ENCODE data around the gene PPM1H. TPM values are rescaled to one million over a fixed set of nuclear protein-coding genes. Genes with fewer than 3 reads are reported as not detected.

Gene PPM1H
- total RNA-seq, 5 donors from 2014 or later (not counting 1 experiment from before 2014, with no cell fraction given), result 0.18 to 0.82 (median 0.42) TPM

DNA sequence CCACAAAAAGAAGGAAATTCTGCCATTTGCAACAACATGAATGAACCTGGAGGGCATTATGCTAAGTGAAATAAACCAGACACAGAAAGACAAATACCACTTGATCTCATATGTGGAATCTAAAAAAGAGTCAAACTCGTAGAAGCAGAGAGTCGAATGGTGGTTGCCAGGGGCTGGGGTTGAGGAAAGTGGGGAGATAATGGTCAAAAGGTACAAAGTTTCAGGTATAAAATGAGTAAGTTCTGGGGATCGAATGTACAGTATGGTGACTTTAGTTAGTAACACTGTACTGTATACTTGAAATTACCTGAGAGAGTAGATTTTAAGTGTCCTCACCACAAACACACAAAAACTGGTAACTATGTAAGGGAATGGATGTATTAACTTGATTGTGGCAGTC, 129.4 kb downstream of the PPM1H start:
- 42% methylated on average over 2 of the region's 3 CpGs for WGBS (ENCODE audit: insufficient coverage)
- Mint-ChIP-seq H3K27me3 (no peaks in the 10 kb centered on the region), H3K36me3 (no peaks in the 10 kb centered on the region), H3K27ac (no peak overlapping the region), H3K4me1 (no peaks in the 10 kb centered on the region), H3K4me3 (no peak overlapping the region), H3K9me3 (no peaks in the 10 kb centered on the region)
- no peak for ATAC-seq (replicated peaks in 1 of 4)
- peaks cover 0 to 4% of the 10 kb centered on the region in 2 experiments for H3K27me3 ChIP-seq (replicated peaks in 1 of 2; ENCODE audit: control insufficient read depth in 2 of 2, extremely low read depth in 1 of 2, insufficient read depth in 2 of 2, low read length in 1 of 2)
- no peaks in the 10 kb centered on the region for H3K9me3 ChIP-seq
- DNase-seq, result no peak
- H3K27ac ChIP-seq (ENCODE audit: low read length), result no peak overlapping the region
- no peak overlapping the region for H3K4me3 ChIP-seq (ENCODE audit: control insufficient read depth in 1 of 2, extremely low read depth in 1 of 2, low read length in 1 of 2)
- H3K4me1 ChIP-seq (ENCODE audit: control insufficient read depth in 1 of 2, extremely low read depth in 1 of 2, insufficient read depth in 2 of 2, low read length in 2 of 2), result no peaks in the 10 kb centered on the region
- H3K36me3 ChIP-seq (ENCODE audit: control insufficient read depth in 2 of 2, extremely low read depth in 1 of 2, insufficient read depth in 1 of 2, low read length in 1 of 2), result peaks cover 0 to 2% of the 10 kb centered on the region in 2 donors
- ChIA-PET CTCF (interaction anchor here in 1 of 2 donors (1.2 kb wide), 1 partner anchor 8 kb away, joined by 4 read pairs; no protein-coding TSS in a partner anchor), POLR2A (no interaction called here)

DNA sequence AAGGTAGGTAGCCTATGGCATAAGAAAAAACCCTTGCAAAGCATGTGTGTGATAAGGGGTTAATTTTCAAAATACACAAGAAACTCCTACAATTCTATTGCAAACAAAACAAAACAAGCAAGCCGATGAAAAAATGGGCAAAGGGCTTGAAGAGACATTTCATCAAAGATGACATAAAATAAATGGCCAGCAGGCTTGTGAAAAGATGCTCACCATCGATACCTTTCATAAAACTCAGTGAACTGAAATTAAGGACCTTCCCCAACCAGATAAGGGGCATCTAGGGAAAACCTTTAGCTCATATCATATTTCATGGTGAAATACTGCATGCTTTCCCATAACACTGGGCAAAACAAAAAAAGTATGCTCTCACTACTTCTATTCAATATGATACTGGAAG, 131.2 kb downstream of the PPM1H start:
- POLR2A ChIA-PET, result interaction anchor here in 1 of 2 donors (0.6 to 1.1 kb wide), 2 partner anchors 9 to 33 kb away, joined by 3 to 6 read pairs; no protein-coding TSS in a partner anchor
- no peaks in the 10 kb centered on the region for H3K9me3 ChIP-seq
- DNase-seq, result no peak
- no peak overlapping the region for H3K4me3 ChIP-seq (ENCODE audit: control insufficient read depth in 1 of 2, extremely low read depth in 1 of 2, low read length in 1 of 2)
- no peak for ATAC-seq (replicated peaks in 1 of 4)
- Mint-ChIP-seq H3K36me3 (no peaks in the 10 kb centered on the region), H3K27ac (no peak overlapping the region), H3K4me1 (no peaks in the 10 kb centered on the region), H3K9me3 (no peaks in the 10 kb centered on the region), H3K4me3 (no peak overlapping the region), H3K27me3 (no peaks in the 10 kb centered on the region)
- CTCF ChIA-PET, result interaction anchor here (0.6 to 1.2 kb wide), 4 partner anchors 9 to 366 kb away, joined by 3 to 5 read pairs (median 4); no protein-coding TSS in a partner anchor
- WGBS (ENCODE audit: insufficient coverage), result no CpG with 5 or more reads among the region's 2 CpGs
- peaks cover 0 to 4% of the 10 kb centered on the region in 2 experiments for H3K27me3 ChIP-seq (replicated peaks in 1 of 2; ENCODE audit: control insufficient read depth in 2 of 2, extremely low read depth in 1 of 2, insufficient read depth in 2 of 2, low read length in 1 of 2)
- no peaks in the 10 kb centered on the region for H3K4me1 ChIP-seq (ENCODE audit: control insufficient read depth in 1 of 2, extremely low read depth in 1 of 2, insufficient read depth in 2 of 2, low read length in 2 of 2)
- H3K36me3 ChIP-seq (ENCODE audit: control insufficient read depth in 2 of 2, extremely low read depth in 1 of 2, insufficient read depth in 1 of 2, low read length in 1 of 2), result peaks cover 0 to 2% of the 10 kb centered on the region in 2 donors
- H3K27ac ChIP-seq (ENCODE audit: low read length), result no peak overlapping the region

DNA sequence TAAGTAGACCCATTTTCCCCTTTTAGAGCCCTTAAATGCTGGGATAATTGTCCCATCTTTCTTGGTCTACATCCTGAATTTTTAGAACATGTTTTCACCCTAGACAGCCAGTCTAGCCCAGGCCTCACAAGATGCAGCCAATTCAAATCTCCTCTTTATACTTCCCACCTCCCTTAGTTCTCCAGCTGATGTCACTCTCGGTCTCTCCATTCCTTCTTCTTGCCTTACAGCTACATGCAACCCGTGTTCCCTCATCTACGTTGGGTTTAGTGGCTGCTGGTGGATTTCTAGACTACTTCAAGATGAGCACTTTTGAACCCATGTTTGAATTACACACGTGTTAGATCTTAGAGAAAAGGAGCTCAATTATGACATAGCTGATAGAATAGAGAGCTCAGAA, 132.0 kb downstream of the PPM1H start:
- H3K4me3 ChIP-seq (ENCODE audit: control insufficient read depth in 1 of 2, extremely low read depth in 1 of 2, low read length in 1 of 2), result no peak overlapping the region
- ChIA-PET POLR2A (interaction anchor here in 1 of 2 donors (0.6 kb wide), 1 partner anchor 32 kb away, joined by 6 read pairs; no protein-coding TSS in a partner anchor), CTCF (interaction anchor here (0.6 to 1.2 kb wide), 2 partner anchors 9 to 243 kb away, joined by 3 to 5 read pairs; no protein-coding TSS in a partner anchor)
- H3K9me3 ChIP-seq, result no peaks in the 10 kb centered on the region
- no peaks in the 10 kb centered on the region for H3K4me1 ChIP-seq (ENCODE audit: control insufficient read depth in 1 of 2, extremely low read depth in 1 of 2, insufficient read depth in 2 of 2, low read length in 2 of 2)
- no peak overlapping the region for H3K27ac Mint-ChIP-seq
- no peak overlapping the region for H3K4me3 Mint-ChIP-seq
- H3K27me3 Mint-ChIP-seq, result no peaks in the 10 kb centered on the region
- no peaks in the 10 kb centered on the region for H3K36me3 Mint-ChIP-seq
- no CpG with 5 or more reads among the region's 4 CpGs for WGBS (ENCODE audit: insufficient coverage)
- DNase-seq, result no peak
- H3K4me1 Mint-ChIP-seq, result no peaks in the 10 kb centered on the region
- no peak overlapping the region for H3K27ac ChIP-seq (ENCODE audit: low read length)
- no peaks in the 10 kb centered on the region for H3K9me3 Mint-ChIP-seq
- ATAC-seq (replicated peaks in 1 of 4), result no peak
- H3K27me3 ChIP-seq (replicated peaks in 1 of 2; ENCODE audit: control insufficient read depth in 2 of 2, extremely low read depth in 1 of 2, insufficient read depth in 2 of 2, low read length in 1 of 2), result peaks cover 0 to 4% of the 10 kb centered on the region in 2 experiments
- H3K36me3 ChIP-seq (ENCODE audit: control insufficient read depth in 2 of 2, extremely low read depth in 1 of 2, insufficient read depth in 1 of 2, low read length in 1 of 2), result peaks cover 0 to 2% of the 10 kb centered on the region in 2 donors

DNA sequence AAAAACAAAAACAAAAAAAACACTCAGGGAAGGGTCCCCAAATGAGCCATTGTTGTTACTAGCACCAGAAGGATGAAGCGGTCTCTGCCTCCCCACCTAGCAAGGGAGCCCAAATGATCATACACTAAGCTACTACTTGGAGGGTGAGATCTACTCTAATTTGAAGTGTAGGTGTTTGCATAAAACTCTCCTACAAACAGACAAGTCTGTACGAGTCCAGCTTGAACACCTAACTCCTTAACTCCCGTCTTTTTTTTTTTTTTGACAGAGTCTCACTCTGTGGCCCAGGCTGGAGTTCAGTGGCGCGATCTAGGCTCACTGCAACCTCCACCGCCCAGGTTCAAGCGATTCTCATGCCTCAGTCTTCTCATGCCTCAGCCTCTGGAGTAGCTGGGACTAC, 132.6 kb downstream of the PPM1H start:
- Mint-ChIP-seq H3K4me1 (no peaks in the 10 kb centered on the region), H3K27ac (no peak overlapping the region), H3K27me3 (peaks cover 0 to 4% of the 10 kb centered on the region in 2 donors), H3K36me3 (no peaks in the 10 kb centered on the region), H3K4me3 (no peak overlapping the region), H3K9me3 (no peaks in the 10 kb centered on the region)
- ATAC-seq (replicated peaks in 1 of 4) (no peak), DNase-seq (no peak)
- Histone ChIP-seq H3K9me3 (no peaks in the 10 kb centered on the region), H3K36me3 (ENCODE audit: control insufficient read depth in 2 of 2, extremely low read depth in 1 of 2, insufficient read depth in 1 of 2, low read length in 1 of 2) (peaks cover 0 to 2% of the 10 kb centered on the region in 2 donors), H3K27ac (ENCODE audit: low read length) (no peak overlapping the region), H3K27me3 (replicated peaks in 1 of 2; ENCODE audit: control insufficient read depth in 2 of 2, extremely low read depth in 1 of 2, insufficient read depth in 2 of 2, low read length in 1 of 2) (peaks cover 0 to 4% of the 10 kb centered on the region in 2 experiments), H3K4me1 (ENCODE audit: control insufficient read depth in 1 of 2, extremely low read depth in 1 of 2, insufficient read depth in 2 of 2, low read length in 2 of 2) (no peaks in the 10 kb centered on the region), H3K4me3 (ENCODE audit: control insufficient read depth in 1 of 2, extremely low read depth in 1 of 2, low read length in 1 of 2) (no peak overlapping the region)
- POLR2A ChIA-PET, result no interaction called here
- WGBS (ENCODE audit: insufficient coverage), result 100% methylated on average over 2 of the region's 7 CpGs
- CTCF ChIA-PET, result interaction anchor here in 1 of 2 donors (0.7 kb wide), 2 partner anchors 247 to 604 kb away, joined by 3 read pairs; no protein-coding TSS in a partner anchor

DNA sequence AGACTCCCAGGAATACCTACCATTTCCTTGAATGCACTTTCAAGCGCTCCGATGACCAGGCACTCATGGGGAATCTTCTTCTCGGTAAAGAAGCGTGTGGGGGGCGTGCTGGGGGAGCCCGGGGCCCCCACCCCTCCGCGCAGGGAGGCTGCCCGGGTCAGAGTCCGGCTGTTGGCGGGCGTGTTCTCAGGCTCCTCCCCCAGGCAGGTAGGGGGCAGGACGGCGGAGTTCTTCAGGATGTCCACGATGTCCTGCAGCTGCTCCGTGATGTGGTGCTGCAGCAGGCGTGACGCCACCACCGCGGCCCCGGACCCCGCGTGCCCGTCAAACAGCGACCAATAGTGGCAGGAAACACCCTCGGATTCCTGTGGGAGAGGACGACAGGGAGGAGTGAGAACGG, 133.2 kb downstream of the PPM1H start:
- no peaks in the 10 kb centered on the region for H3K4me1 Mint-ChIP-seq
- Histone ChIP-seq H3K36me3 (ENCODE audit: control insufficient read depth in 2 of 2, extremely low read depth in 1 of 2, insufficient read depth in 1 of 2, low read length in 1 of 2) (no peaks in the 10 kb centered on the region), H3K27ac (ENCODE audit: low read length) (no peak overlapping the region), H3K27me3 (replicated peaks in 1 of 2; ENCODE audit: control insufficient read depth in 2 of 2, extremely low read depth in 1 of 2, insufficient read depth in 2 of 2, low read length in 1 of 2) (peaks cover 0 to 4% of the 10 kb centered on the region in 2 experiments), H3K4me3 (ENCODE audit: control insufficient read depth in 1 of 2, extremely low read depth in 1 of 2, low read length in 1 of 2) (no peak overlapping the region), H3K4me1 (ENCODE audit: control insufficient read depth in 1 of 2, extremely low read depth in 1 of 2, insufficient read depth in 2 of 2, low read length in 2 of 2) (no peaks in the 10 kb centered on the region), H3K9me3 (no peaks in the 10 kb centered on the region)
- H3K27me3 Mint-ChIP-seq, result peaks cover 1 to 8% of the 10 kb centered on the region in 2 donors
- H3K27ac Mint-ChIP-seq, result no peak overlapping the region
- WGBS (ENCODE audit: insufficient coverage), result 92% methylated on average over 27 of the region's 28 CpGs
- ChIA-PET CTCF (interaction anchor here in 1 of 2 donors (0.7 kb wide), 2 partner anchors 246 to 604 kb away, joined by 3 read pairs; no protein-coding TSS in a partner anchor), POLR2A (no interaction called here)
- ATAC-seq (replicated peaks in 1 of 4) (no peak), DNase-seq (no peak)
- no peaks in the 10 kb centered on the region for H3K36me3 Mint-ChIP-seq
- H3K4me3 Mint-ChIP-seq, result no peak overlapping the region
- no peaks in the 10 kb centered on the region for H3K9me3 Mint-ChIP-seq

DNA sequence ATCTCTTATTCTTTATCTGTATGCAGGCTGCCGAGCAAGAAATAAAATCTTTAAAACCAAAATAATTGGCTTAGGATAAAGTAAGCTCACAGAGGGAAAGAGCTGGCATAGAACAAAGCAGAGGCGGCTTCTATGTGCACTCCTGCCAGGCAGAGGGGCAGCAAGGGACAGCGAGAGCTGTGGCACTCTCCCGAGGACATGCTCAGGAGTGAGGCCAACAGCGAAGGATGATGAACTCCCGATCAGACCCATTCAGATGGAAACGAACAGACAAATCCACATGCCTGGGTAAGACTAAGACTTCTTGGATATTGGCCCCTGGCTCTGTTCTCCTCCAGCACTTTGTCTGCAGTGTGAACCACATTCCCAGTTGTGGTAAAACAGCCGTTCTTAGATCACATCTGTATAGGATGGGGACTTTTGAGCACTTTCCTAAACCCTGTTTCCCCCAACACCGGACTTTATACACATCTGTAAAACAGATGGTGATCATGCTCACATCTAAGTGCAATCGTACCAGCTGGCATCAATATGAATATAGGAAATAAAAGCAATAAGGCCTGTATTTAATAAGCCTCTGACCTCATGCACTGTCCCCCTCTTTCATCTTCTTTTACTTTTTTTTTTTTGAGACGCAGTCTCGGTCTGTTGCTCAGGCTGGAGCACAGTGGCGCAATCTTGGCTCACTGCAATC, 134.1 kb downstream of the PPM1H start:
- Mint-ChIP-seq H3K4me1 (no peaks in the 10 kb centered on the region), H3K27ac (no peak overlapping the region), H3K27me3 (peaks cover 7 to 10% of the 10 kb centered on the region in 2 donors), H3K9me3 (no peaks in the 10 kb centered on the region), H3K4me3 (no peak overlapping the region), H3K36me3 (no peaks in the 10 kb centered on the region)
- no peak for DNase-seq
- ChIA-PET CTCF (interaction anchor here (1.0 to 7.5 kb wide), 5 partner anchors 9 to 364 kb away, joined by 3 to 62 read pairs (median 3); no protein-coding TSS in a partner anchor), POLR2A (no interaction called here)
- H3K4me1 ChIP-seq (ENCODE audit: control insufficient read depth in 1 of 2, extremely low read depth in 1 of 2, insufficient read depth in 2 of 2, low read length in 2 of 2), result no peaks in the 10 kb centered on the region
- H3K9me3 ChIP-seq, result no peaks in the 10 kb centered on the region
- no peaks in the 10 kb centered on the region for H3K36me3 ChIP-seq (ENCODE audit: control insufficient read depth in 2 of 2, extremely low read depth in 1 of 2, insufficient read depth in 1 of 2, low read length in 1 of 2)
- 90% methylated on average over 5 of the region's 13 CpGs for WGBS (ENCODE audit: insufficient coverage)
- no peak overlapping the region for H3K27ac ChIP-seq (ENCODE audit: low read length)
- ATAC-seq (replicated peaks in 1 of 4), result no peak
- H3K4me3 ChIP-seq (ENCODE audit: control insufficient read depth in 1 of 2, extremely low read depth in 1 of 2, low read length in 1 of 2), result no peak overlapping the region
- peaks cover 0 to 4% of the 10 kb centered on the region in 2 experiments for H3K27me3 ChIP-seq (replicated peaks in 1 of 2; ENCODE audit: control insufficient read depth in 2 of 2, extremely low read depth in 1 of 2, insufficient read depth in 2 of 2, low read length in 1 of 2)
